Ureter (tissue), 1 donor: Measurements from ENCODE around the gene MSTN. TPM values are rescaled to one million over a fixed set of nuclear protein-coding genes. Genes with fewer than 3 reads are reported as not detected.
"Not testable (repeated sequence)": the region's sequence is repeated elsewhere in the genome, so short reads cannot be mapped to it uniquely, and the experiment has no call there.

Experiments used
- DNase-seq: peaks from one replicate; pipeline ENCODE4 v3.0.0-alpha.2; 2020; ENCODE audit warnings: low spot score
- total RNA-seq: library from RNA; stranded (reverse); gene quantifications from one replicate; pipeline ENCODE4 v1.2.4, GENCODE V29; 2023
- donor health status: DM: yes; HTN: yes; CAD: no.

MSTN gene
- total RNA-seq, 1 donor from 2014 or later = 0.26 TPM

GRCh38 chr2:190063624-190064023, 1.1 kb upstream of the MSTN start:
- DNase-seq = no peak

- no peak for DNase-seq
These were observed 476 bp downstream of the MSTN start for GRCh38 chr2:190062053-190062452.

DNA sequence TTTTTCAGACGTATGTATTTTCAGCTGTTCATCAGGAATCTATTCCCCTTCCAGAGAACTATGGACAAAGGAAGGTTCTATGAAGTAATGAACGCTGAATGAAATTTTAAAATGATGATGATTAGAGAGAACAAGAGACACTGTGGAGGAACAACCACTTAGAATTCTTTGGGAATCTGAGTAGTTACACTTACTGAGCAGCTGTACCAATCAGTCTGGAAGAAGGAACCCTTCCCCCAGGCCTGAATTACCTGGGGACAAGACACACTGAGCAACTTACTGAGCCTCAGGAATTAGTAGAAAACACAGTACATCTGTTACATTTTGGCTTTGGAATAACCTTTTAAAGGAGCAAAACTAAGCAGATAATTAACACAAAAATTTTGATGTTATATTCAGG, 1.9 kb downstream of the MSTN start:
- DNase-seq = no peak

- no peak for DNase-seq
These were observed 2.5 kb downstream of the MSTN start for GRCh38 chr2:190060019-190060418.

- DNase-seq = no peak
These were observed 9.1 kb downstream of the MSTN start for GRCh38 chr2:190053426-190053825.

DNA sequence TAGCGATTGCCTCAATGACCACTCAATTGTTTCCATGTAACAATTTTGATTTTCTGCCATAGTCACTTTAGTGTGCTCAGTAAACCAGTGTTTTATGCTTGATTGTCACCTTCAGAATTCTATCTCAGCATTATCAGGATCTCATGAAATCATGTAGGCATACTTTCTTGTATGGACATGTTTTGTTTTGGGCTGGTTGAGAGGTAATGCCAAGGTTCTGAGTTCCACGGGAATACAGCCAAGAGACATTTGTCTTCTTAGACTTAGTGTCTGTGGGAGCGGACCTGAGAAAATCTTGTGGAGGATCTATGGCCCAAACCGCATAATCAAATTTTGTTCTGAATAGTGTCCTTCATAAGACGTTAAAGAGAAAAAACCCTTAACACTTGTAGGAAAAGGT, 10.2 kb downstream of the MSTN start:
- no peak for DNase-seq

DNA sequence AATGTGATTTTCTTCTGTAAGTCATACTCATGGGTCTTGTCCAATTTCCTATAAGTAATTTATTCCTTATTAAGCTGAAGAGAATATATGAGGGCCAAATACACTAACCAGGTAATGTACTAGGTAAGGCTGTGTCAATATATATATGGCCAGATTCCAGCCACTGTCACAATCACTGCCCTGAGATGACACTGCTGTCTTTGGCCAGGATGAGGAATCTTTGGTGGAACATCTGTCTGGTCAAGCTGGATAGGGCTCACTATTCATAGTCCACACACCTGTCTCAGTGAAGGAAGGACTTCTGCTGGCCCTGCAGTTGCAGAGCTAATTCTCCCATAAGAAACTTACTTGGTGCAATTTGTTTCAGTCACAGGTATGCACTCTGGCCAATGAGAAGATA, 11.3 kb downstream of the MSTN start:
- DNase-seq = no peak

- no peak for DNase-seq
These were observed 12.5 kb downstream of the MSTN start for GRCh38 chr2:190050001-190050400.

- DNase-seq = no peak
These were observed 17.7 kb downstream of the MSTN start for GRCh38 chr2:190044866-190045265.

DNA sequence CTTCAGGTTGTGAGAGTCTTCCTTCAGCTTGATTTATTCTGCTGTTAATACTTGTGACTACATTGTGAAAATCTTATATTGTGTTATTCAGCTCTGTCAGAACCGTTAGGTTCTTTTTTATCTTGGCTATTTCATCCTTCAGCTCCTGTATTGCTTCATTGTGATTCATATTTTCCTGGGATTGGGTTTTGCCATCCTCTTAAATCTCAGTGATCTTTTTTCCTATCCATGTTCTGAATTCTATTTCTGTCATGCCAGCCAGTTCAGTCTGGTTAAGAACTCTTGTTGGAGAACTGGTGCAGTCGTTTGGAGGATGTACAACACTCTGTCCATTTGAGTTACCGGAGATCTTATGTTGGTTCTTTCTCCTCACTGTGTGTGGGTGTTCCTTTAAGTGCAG, 19.1 kb downstream of the MSTN start:
- DNase-seq = no peak

DNA sequence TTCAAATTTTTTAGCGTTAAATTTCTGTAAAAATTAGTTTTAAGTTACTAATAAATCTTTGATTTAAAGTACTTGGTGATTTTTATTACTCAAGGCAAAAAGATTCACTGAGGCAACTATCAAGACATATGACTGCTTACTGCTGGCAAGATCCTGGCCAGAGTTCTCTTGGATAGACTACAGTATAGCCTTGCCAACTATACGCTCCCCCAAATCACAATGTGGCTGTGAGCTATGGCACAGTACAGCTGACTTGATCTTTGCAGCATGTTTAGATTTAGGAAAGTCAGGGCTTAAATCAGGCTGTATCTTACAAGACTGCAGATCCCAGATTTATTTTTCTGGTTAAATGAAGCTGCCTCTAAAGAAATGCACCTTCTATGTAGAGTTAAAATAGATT, 26.5 kb downstream of the MSTN start:
- no peak for DNase-seq

DNA sequence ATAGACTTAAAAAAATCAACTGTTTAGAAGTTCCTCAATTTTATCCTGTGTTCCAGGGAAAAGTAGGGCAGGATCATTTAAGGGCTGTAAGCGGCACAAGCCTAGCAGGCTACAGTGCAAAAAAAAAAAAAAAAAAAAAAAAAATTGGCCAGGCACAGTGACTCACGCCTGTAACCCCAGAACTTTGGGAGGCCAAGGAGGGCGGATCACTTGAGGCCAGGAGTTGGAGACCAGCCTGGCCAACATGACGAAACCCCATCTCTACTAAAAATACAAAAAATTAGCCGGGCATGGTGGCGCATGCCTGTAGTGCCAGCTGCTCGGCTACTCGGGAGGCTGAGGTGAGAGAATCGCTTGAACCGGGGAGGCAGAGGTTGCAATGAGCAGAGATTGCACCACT, 28.1 kb downstream of the MSTN start:
- not testable (repeated sequence) for DNase-seq

- DNase-seq = no peak
These were observed 30.4 kb downstream of the MSTN start for GRCh38 chr2:190031969-190032618.

- no peak for DNase-seq
These were observed 38.7 kb downstream of the MSTN start for GRCh38 chr2:190023860-190024259.

GRCh38 chr2:190020720-190021119, 41.8 kb downstream of the MSTN start:
- DNase-seq = no peak

- no peak for DNase-seq
These were observed 44.7 kb downstream of the MSTN start for GRCh38 chr2:190017837-190018236.

- DNase-seq = not testable (repeated sequence)
These were observed 46.6 kb downstream of the MSTN start for GRCh38 chr2:190015969-190016368.
